NCI-H1694 (cell line): Measurements from ENCODE around the gene PALLD.
A peak's percentile ranks its signal among the peaks of the same experiment; 100 is the strongest.

Source experiments
- DNase-seq: peaks from one replicate; lab custom pipeline; 2025; lab: John Stamatoyannopoulos, UW

Gene PALLD

DNA sequence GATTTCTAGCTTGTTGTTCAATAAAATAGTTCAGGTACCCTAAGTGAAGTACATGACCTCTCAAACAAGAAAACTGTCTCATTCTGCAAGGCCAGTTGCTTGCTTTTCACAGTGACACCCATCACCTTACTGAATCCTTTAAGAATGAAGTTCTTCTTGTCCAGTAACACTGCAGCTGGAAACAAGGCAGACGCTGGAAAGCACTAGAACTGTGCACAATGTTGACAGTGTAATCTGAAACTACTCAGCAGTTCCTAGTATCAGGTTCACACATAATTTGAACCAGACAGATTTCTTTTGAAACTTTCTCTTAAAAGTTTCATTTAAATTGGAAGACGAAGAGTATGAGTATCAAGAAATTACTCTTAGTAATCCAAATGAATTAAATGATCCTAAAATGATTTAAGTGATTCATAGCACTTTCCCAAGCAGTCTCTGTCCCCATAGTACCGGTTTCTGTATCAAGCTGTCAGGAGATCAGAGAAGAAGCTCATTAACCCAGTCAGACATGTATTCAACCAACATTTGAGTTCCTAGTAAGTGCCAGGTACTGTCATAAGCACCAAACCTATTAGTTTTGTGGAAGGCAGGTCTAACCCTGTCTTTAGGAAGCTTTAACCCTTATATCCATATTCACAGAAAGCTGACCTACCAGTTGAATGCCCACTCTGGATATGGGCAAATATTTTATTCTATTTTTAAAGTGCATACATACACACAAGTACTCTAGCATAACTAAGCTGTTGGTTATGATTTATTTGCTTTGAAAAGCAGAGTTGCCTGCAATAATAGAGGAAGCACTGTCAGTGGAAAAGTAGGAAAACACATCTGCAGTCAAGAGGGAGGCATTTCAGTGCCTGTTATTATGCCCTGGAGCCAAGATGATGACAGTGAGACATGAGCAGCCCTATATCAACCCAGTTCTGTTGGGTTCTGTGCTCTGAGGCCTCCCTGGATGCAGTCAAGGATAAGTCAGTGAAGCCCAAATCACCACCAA is 63.6 kb downstream of the PALLD start:
- DNase-seq = no peak

DNA sequence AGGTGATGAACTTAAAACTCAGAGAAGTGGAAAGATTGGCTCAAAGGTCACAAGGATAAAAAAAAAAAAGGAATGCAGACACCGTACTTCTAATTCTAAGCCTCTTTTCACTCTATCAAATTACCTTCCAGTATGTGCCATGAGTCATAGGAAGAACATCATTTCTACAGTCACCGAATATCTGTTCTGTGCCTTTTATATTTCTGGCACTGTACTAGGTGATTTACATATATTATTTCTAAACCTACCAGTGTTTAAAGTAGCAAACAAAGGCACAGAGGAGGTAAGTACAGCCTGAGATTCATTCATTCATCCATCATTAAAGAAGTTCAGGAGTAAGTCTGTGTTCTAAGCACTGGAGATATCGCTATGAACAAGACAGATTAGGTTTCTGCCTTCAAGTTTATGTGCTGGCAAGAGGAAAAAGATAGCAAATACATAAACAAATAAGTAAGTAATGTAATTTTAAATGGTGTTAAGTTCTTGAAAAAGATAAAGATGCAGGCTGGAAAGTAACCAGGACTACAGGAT is 65.3 kb downstream of the PALLD start:
- no peak for DNase-seq

DNA sequence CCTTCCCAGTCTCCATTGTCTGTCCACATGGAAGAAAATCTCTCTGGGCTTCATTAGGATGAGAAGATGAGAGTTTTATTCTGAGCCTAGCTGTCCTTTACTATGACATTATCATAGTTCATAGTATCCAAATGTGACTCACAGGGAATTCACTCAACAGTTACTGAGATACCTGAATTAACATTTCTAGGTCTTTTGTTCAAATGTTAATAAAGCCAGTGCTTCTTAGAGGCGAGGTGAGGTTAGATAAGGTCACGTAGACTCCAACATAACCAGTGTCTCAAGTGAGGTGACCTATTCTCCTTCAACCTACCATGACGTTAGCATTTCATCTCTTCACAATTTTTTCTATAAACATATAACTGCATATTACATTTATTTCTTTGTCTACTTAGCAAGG is 67.2 kb downstream of the PALLD start:
- no peak for DNase-seq

GRCh38 chr4:168565130-168565529 is 68.3 kb downstream of the PALLD start:
- no peak for DNase-seq

DNA sequence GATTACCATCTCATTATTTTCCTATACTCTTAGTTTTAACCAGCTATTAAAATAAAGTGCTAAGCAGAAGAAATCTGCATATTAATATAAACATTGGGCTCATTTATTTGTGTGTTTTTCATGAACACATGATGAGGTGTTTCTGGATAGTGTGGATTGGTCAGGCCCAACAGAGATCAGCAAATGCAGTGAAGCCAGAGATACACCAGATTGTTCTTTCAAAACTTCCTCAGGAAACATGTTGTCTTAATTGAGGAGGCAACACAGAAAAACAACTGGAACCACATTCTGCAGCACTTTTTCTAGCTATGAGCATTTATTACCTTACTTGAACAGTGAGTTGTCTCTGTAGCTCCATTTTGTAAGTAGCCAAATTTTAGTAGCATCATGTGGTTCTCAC is 69.9 kb downstream of the PALLD start:
- DNase-seq = no peak

DNA sequence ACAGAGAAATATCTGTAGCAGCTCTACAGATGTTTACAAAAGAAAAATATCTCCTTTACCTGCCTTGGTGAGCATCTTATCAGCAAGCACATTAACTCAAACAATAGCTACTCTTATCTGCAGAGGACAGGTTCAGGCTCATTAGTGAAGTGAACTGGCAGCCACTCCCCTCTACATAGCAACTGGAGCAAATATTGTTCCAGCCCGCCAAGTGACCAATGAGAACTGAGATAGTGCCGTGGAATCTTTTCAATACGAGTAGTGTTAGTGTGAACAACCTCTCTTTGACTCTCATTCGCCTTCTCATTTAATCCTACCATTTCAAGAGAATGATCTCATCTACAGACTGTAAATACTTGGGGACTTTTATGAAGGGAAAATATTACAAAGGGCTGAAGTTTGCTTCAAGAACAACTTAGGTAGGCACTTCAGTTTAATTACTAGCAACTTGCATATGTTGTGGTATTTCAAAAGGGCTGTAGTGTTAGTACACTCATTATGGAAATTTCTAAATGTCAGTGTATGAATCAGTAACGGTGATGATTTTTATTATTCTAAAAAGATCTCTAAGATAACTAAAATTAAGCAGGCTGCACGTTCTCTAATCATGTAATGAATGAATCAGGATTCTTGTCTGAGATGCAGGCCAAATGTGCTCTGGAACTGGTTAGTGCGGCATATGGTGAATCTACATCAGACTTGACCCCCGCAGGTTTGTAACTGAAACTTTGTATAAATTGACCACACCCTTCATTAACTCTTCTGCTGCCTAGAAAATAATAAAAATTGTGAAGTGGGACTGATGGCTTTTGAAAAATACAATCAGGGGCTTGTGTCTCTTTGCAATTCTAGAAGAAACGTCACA is 72.4 kb downstream of the PALLD start:
- DNase-seq = no peak

- DNase-seq = no peak
These were observed 73.1 kb downstream of the PALLD start for GRCh38 chr4:168569931-168570276.

DNA sequence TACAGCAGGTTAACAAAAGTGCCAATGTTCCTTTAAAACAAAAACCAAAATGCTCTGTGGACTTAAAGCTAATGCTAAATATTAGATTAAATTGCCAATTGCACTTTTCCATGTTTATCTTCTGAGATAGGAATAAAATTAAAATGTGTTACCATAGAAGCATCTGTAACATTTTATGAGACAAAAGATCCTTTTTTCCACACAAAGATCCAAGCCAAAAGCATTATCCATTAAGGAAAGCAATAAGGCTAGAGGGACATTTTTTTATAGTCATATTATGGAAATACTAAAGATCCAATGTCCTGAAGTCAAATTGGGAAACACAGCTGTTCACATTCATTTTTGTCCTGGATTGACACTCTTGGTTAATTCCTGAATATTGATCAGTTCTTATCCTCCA is 73.6 kb downstream of the PALLD start:
- DNase-seq = no peak

DNA sequence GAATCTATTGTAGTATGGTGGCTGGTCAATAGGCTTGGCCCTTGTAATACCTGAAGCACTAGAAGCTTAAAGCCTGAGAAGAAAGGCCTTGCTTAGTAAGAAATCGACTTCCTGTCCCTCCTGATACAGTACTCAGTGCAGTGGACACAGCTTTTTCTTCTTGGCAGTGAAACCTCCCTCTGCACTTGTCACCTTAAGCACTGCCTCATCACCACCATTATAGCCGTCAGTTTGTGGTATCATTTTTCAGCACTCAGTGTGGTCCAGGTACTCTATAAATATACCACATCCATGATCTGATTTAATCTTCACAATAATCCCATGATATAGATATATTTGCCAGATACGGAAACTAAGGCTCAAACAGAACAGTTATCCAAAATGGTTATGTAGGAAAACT is 75.2 kb downstream of the PALLD start:
- DNase-seq = no peak

- no peak for DNase-seq
These were observed 77.0 kb downstream of the PALLD start for GRCh38 chr4:168573870-168574269.

- no peak for DNase-seq
These were observed 77.9 kb downstream of the PALLD start for GRCh38 chr4:168574581-168575295.

DNA sequence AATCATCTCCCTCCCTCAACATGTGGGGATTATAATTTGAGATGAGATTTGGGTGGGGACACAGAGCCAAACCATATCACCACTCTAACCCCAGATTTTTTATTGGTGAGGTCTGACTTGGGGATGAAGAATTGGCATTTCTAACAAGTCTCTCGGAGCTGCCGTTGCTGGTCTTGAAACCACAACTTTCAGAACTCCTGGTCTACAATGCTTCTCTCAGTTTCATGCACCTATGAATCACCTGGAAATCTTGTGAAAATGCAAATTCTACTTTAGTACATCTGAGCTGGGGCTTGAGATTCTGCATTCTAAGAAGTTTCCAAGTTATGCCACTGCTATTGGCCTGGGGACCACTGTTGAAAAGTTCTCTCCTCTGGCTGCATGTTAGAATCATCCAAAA is 78.6 kb downstream of the PALLD start:
- no peak for DNase-seq

GRCh38 chr4:168577624-168578023 is 80.8 kb downstream of the PALLD start:
- no peak for DNase-seq

DNA sequence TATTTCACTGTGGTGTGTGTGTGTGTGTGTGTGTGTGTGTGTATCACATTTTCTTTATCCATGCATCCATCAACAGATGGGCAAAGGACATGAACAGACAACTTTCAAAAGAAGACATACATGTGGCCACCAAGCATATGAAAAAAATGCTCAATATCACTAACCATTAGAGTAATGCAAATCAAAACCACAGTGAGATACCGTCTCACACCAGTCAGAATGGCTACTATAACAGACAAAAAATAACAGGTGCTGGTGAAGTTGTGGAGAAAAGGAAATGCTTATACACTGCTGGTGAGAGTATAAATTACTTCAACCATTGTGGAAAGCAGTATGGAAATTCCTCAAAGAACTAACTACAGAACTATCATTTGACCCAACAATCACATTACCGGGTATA is 83.4 kb downstream of the PALLD start:
- no peak for DNase-seq

DNA sequence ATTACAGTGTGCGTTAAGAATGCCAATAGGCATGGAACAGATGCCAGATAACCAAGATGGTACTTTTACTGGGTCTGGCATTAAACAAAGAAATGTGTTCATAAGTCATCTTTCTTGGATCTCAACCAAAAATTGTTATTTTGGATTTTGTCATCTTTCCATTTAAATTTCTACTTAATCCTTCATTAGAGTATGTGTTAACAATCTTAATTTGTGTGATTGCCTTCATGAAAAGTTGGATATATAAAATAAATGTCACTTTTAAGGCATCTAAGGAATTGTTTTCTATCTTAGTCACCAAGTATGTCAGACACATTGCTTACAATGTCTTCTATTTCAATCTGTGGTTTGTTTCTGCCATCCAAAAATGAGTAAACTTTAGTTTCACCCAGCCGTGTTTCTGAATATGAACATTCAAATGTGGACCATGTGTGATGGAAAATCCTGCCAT is 87.5 kb downstream of the PALLD start:
- DNase-seq = no peak

GRCh38 chr4:168585168-168586091 is 88.6 kb downstream of the PALLD start:
- DNase-seq = peak; percentile 32

DNA sequence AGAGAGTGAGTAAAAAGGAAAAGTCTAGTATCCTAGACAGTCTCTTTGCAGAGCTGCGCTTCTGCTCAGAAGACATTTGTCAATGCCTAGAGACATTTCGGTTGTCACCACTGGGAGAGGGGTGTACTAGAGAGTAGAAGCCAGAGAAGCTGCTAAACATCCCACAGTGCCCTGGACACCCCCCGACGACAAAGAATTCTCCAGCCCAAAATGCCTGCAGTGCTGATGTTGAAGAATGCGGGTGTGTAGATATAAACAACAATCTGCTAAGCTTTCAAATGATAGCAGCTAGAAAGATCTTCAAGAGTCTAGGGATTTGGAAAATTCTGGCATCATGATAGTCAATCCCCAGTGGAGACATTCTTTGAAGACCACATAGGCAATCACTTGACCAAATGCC is 90.1 kb downstream of the PALLD start:
- DNase-seq = no peak

DNA sequence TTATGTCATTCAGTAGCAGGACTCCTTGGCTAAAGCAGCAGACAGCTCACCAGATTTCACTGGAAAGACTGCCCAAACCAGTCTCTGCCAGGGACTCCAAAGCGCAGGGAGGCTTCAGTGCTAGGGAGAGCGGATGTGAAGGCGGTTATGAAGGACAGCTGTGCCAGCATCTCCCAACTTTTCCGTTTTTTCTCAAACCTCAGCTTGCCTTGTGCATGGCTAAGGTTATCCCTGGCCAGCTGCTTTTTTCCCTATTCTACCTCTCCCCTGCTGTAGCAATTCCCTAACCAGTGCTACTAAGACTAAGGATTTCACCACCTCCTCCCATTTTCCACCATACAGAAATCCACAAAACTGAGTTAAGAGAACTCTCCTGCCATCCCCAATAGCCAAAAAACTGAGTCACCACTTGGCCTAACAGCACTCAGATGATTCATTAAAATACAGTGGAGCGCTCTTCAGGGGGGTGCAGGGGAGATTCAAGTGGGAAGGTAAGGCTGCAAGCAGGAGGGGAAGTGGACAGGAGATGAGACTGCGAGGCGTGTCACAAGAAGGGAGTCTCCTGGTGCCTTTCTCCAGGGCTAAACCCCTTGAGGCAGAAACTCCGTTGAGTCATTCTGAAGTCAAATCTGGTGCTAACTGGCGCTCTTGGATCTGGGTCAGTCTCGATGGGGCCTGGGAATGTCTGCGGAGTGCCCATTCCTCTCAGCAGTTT is 90.7 kb downstream of the PALLD start:
- DNase-seq = no peak

- DNase-seq = no peak
These were observed 92.2 kb downstream of the PALLD start for GRCh38 chr4:168588916-168589531.

GRCh38 chr4:168592676-168593075 is 95.8 kb downstream of the PALLD start:
- DNase-seq = no peak
